Spleen (tissue), 7 donors: Measurements from ENCODE around the gene GRIK3.

Experiments
- CTCF ChIP-seq, 11 experiments: fragments of 200-600 bp in 7 of 11; fragments of 450-650 bp in 4 of 11; sonication (generic) in 4 of 11; IDR thresholded peaks in 8 of 11; conservative IDR thresholded peaks in 3 of 11; 1 replicate in 7 of 11; 2 replicates in 4 of 11; pipeline versions ENCODE4 v1.4.0 to v1.8.0; 2016 to 2021; ENCODE audit warnings: antibody characterized with exemption in 11 of 11, inconsistent platforms in 4 of 11, mild to moderate bottlenecking in 1 of 11
- POLR2A ChIP-seq, 3 donors: fragments of 450-650 bp; IDR thresholded peaks; one replicate each; pipeline ENCODE4 v1.5.1; 2017; ENCODE audit warnings: antibody characterized with exemption in 3 of 3, mild to moderate bottlenecking in 1 of 3
- donor health status: DM: no; HTN: no; CAD: no; lungs with moderate emphysema.
- donor health status: DM: no; HTN: no; CAD: no.
- donor health status: DM: no; HTN: no; CAD: no.

- TF ChIP-seq POLR2A (IDR thresholded peaks at IDR 0.05) (no peak), CTCF (IDR thresholded peaks at IDR 0.05 in 8 of 11, conservative IDR thresholded peaks at IDR 0.05 in 3 of 11) (no peak)
Observed at GRCh38 chr1:36920801-36921405, 113.4 kb downstream of the GRIK3 start.
